ENCODE measurements around the gene IL1A. TPM values are rescaled to one million over a fixed set of nuclear protein-coding genes. Genes with fewer than 3 reads are reported as not detected.

Gene IL1A
- total and polyA plus RNA-seq, 4 donors: 1.1 to 15.5 (median 2.4) TPM

GRCh38 chr2:112830682-112831512 is 46.6 kb upstream of the IL1A start:
- H3K36me3 ChIP-seq (ENCODE audit: control insufficient read depth in 4 of 4, insufficient read depth in 4 of 4, low read length in 4 of 4): no peaks in the 10 kb centered on the region
- no peak for TF ChIP-seq CTCF (IDR thresholded peaks at IDR 0.05; ENCODE audit: control extremely low read depth, extremely low read depth)
- peaks cover 0 to 6% (median 0%) of the 10 kb centered on the region in 5 donors for H3K4me1 ChIP-seq (ENCODE audit: control insufficient read depth in 5 of 5, insufficient read depth in 5 of 5, low read length in 5 of 5)
- no peak overlapping the region for H3K4me3 ChIP-seq
- ATAC-seq (ENCODE audit: insufficient read depth, low FRiP score) (no peak), DNase-seq (no peak)
- H3K27me3 ChIP-seq (ENCODE audit: control insufficient read depth in 3 of 3, insufficient read depth in 3 of 3, low read length in 2 of 3): no peaks in the 10 kb centered on the region
- H3K9ac ChIP-seq (ENCODE audit: insufficient read depth in 1 of 2, low read length in 2 of 2): no peak overlapping the region
- H3K9me3 ChIP-seq (ENCODE audit: control insufficient read depth in 4 of 4, insufficient read depth in 3 of 4, low read length in 3 of 4): no peaks in the 10 kb centered on the region
- no peak overlapping the region for H3K27ac ChIP-seq (ENCODE audit: low read depth in 1 of 2, low read length in 1 of 2)
- 74% methylated on average over 5 of the region's 5 CpGs for WGBS, 2 donors

- DNase-seq (no peak), ATAC-seq (ENCODE audit: insufficient read depth, low FRiP score) (no peak)
- Histone ChIP-seq H3K4me1 (ENCODE audit: control insufficient read depth in 5 of 5, insufficient read depth in 5 of 5, low read length in 5 of 5) (peaks cover 0 to 6% (median 0%) of the 10 kb centered on the region in 5 donors), H3K27me3 (ENCODE audit: control insufficient read depth in 3 of 3, insufficient read depth in 3 of 3, low read length in 2 of 3) (no peaks in the 10 kb centered on the region), H3K9me3 (ENCODE audit: control insufficient read depth in 4 of 4, insufficient read depth in 3 of 4, low read length in 3 of 4) (no peaks in the 10 kb centered on the region), H3K27ac (ENCODE audit: low read depth in 1 of 2, low read length in 1 of 2) (no peak overlapping the region), H3K36me3 (ENCODE audit: control insufficient read depth in 4 of 4, insufficient read depth in 4 of 4, low read length in 4 of 4) (no peaks in the 10 kb centered on the region), H3K4me3 (no peak overlapping the region), H3K9ac (ENCODE audit: insufficient read depth in 1 of 2, low read length in 2 of 2) (no peak overlapping the region)
- no peak for TF ChIP-seq CTCF (IDR thresholded peaks at IDR 0.05; ENCODE audit: control extremely low read depth, extremely low read depth)
- WGBS, 2 donors: 96% methylated on average over 10 of the region's 10 CpGs
Observed at GRCh38 chr2:112829961-112830681, 45.8 kb upstream of the IL1A start.

- 86 to 87% methylated on average over 5 of the region's 5 CpGs for whole genome bisulfite sequencing, 2 donors
- Histone ChIP-seq H3K27ac (ENCODE audit: low read depth in 1 of 2, low read length in 1 of 2) (no peak overlapping the region), H3K9me3 (ENCODE audit: control insufficient read depth in 4 of 4, insufficient read depth in 3 of 4, low read length in 3 of 4) (no peaks in the 10 kb centered on the region), H3K4me3 (no peak overlapping the region), H3K36me3 (ENCODE audit: control insufficient read depth in 4 of 4, insufficient read depth in 4 of 4, low read length in 4 of 4) (no peaks in the 10 kb centered on the region), H3K4me1 (ENCODE audit: control insufficient read depth in 5 of 5, insufficient read depth in 5 of 5, low read length in 5 of 5) (peaks cover 0 to 3% (median 0%) of the 10 kb centered on the region in 5 donors), H3K27me3 (ENCODE audit: control insufficient read depth in 3 of 3, insufficient read depth in 3 of 3, low read length in 2 of 3) (no peaks in the 10 kb centered on the region), H3K9ac (ENCODE audit: insufficient read depth in 1 of 2, low read length in 2 of 2) (no peak overlapping the region)
- DNase-seq: no peak
- TF ChIP-seq CTCF (IDR thresholded peaks at IDR 0.05; ENCODE audit: control extremely low read depth, extremely low read depth): no peak
- ATAC-seq (ENCODE audit: insufficient read depth, low FRiP score): no peak
Observed at GRCh38 chr2:112829101-112829960, 45.0 kb upstream of the IL1A start.
